Vagina (tissue), 2 donors: ENCODE measurements around the gene FRMPD4.

Experiments used
- POLR2A ChIP-seq, 2 donors: fragments of 450-650 bp; IDR thresholded peaks; one replicate each; pipeline ENCODE4 v1.6.1; 2017; ENCODE audit warnings: antibody characterized with exemption in 2 of 2, mild to moderate bottlenecking in 2 of 2, moderate library complexity in 2 of 2
- TF ChIP-seq, protein P1 (sequence below), 3 experiments: fragments of 450-650 bp in 2 of 3; fragments of 200-600 bp in 1 of 3; sonication (generic) in 1 of 3; IDR thresholded peaks; one replicate each; pipeline ENCODE4 v1.5.1; 2017 to 2019; ENCODE audit warnings: antibody characterized with exemption in 3 of 3, mild to moderate bottlenecking in 2 of 3, moderate library complexity in 2 of 3

DNA sequence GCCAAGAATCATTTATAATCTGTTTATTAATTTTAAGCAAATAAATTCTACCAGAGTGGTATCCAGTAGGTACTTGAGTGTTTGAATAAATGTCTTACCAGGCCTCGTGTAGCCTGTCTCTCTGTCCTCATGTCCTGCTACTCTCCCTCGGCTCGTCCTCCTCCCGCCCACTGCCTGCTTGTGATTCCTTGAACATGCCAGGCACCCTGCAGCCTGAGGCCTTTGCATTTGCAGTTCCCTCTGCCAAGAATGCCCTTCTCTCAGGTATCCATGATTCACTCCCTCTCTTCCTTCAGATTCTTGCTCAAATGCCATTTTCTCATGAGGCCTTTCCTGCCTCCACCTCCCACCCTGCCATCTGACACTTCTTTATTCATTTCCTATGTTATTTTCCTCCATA lies 443.3 kb downstream of the FRMPD4 start:
- TF ChIP-seq, protein P1, sequence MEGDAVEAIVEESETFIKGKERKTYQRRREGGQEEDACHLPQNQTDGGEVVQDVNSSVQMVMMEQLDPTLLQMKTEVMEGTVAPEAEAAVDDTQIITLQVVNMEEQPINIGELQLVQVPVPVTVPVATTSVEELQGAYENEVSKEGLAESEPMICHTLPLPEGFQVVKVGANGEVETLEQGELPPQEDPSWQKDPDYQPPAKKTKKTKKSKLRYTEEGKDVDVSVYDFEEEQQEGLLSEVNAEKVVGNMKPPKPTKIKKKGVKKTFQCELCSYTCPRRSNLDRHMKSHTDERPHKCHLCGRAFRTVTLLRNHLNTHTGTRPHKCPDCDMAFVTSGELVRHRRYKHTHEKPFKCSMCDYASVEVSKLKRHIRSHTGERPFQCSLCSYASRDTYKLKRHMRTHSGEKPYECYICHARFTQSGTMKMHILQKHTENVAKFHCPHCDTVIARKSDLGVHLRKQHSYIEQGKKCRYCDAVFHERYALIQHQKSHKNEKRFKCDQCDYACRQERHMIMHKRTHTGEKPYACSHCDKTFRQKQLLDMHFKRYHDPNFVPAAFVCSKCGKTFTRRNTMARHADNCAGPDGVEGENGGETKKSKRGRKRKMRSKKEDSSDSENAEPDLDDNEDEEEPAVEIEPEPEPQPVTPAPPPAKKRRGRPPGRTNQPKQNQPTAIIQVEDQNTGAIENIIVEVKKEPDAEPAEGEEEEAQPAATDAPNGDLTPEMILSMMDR (IDR thresholded peaks at IDR 0.05): no peak
- no peak for TF ChIP-seq POLR2A (IDR thresholded peaks at IDR 0.05)
